ENCODE data around the gene GABRB1. TPM values are rescaled to one million over a fixed set of nuclear protein-coding genes. Genes with fewer than 3 reads are reported as not detected.

Gene GABRB1
- total and polyA plus RNA-seq, 2 of the 8 experiments (the other 6 are each of a cell fraction or from before 2014, with no cell fraction given), result 0.22 to 0.38 TPM

- H4K91ac ChIP-seq (replicated peaks; ENCODE audit: insufficient read length, low read length), result no peak overlapping the region
- no peaks in the 10 kb centered on the region for H3K36me3 ChIP-seq (ENCODE audit: control insufficient read depth in 2 of 4, insufficient read depth in 4 of 4, low read length in 3 of 4)
- no peak for FAIRE-seq
- no peak for TF ChIP-seq TAF7 (optimal IDR thresholded peaks at IDR 0.05; ENCODE audit: borderline replicate concordance, low read depth, low read length)
- TF ChIP-seq CTBP2 (IDR thresholded peaks at IDR 0.05; ENCODE audit: borderline replicate concordance, insufficient read depth, insufficient read length, low read length), result no peak
- TF ChIP-seq CHD2 (IDR thresholded peaks at IDR 0.05; ENCODE audit: low read length), result no peak
- TF ChIP-seq RFX5 (IDR thresholded peaks at IDR 0.05; ENCODE audit: borderline replicate concordance, low read depth, low read length), result no peak
These were observed 22.8 kb downstream of the GABRB1 start for GRCh38 chr4:47054130-47054529.

More at GRCh38 chr4:47054130-47054529, 22.8 kb downstream of the GABRB1 start:
- Histone ChIP-seq H3K79me2 (ENCODE audit: control insufficient read depth in 1 of 2, insufficient read depth in 2 of 2, low read length in 2 of 2) (no peaks in the 10 kb centered on the region), H4K20me1 (replicated peaks in 1 of 2; ENCODE audit: control insufficient read depth in 1 of 2, insufficient read depth in 2 of 2, low read length in 2 of 2) (no peaks in the 10 kb centered on the region), H3K56ac (replicated peaks; ENCODE audit: insufficient read length, low read depth, low read length) (no peak overlapping the region), H3K18ac (ENCODE audit: extremely low read depth, low read length) (no peak overlapping the region), H2AK5ac (ENCODE audit: low read depth, low read length) (no peak overlapping the region), H3K4me2 (ENCODE audit: insufficient read depth in 1 of 2, low read depth in 2 of 2, low read length in 2 of 2) (no peak overlapping the region), H4K8ac (ENCODE audit: extremely low read depth, insufficient read depth, low read length) (no peak overlapping the region), H3K23ac (ENCODE audit: insufficient read length) (no peak overlapping the region), H3K9ac (replicated peaks in 1 of 4; ENCODE audit: extremely low read depth in 1 of 4, low read depth in 3 of 4, low read length in 3 of 4) (no peak overlapping the region), H2BK12ac (ENCODE audit: low read depth, low read length) (no peak overlapping the region), H2AFZ (ENCODE audit: low read length) (no peak overlapping the region), H2BK20ac (ENCODE audit: low read length) (no peak overlapping the region), H3K27me3 (replicated peaks in 1 of 4; ENCODE audit: control insufficient read depth in 3 of 4, extremely low read depth in 1 of 4, insufficient read depth in 3 of 4, low read length in 3 of 4) (no peaks in the 10 kb centered on the region), H3K23me2 (ENCODE audit: low read depth, low read length) (no peaks in the 10 kb centered on the region), H3K4me3 (ENCODE audit: extremely low read depth in 1 of 4, insufficient read depth in 2 of 4, low read depth in 3 of 4, low read length in 4 of 4) (no peak overlapping the region), H4K5ac (ENCODE audit: insufficient read length, low read depth, low read length) (no peak overlapping the region), H2BK15ac (ENCODE audit: low read length) (no peak overlapping the region), H3K14ac (ENCODE audit: insufficient read length) (no peak overlapping the region), H3K79me1 (ENCODE audit: low read depth, low read length) (no peaks in the 10 kb centered on the region), H2BK5ac (ENCODE audit: low read depth, low read length) (no peak overlapping the region), H3K9me3 (ENCODE audit: insufficient read depth in 2 of 2, low read depth in 1 of 2, low read length in 1 of 2) (no peaks in the 10 kb centered on the region), H3K4me1 (replicated peaks in 1 of 4; ENCODE audit: control insufficient read depth in 3 of 4, insufficient read depth in 4 of 4, low read length in 3 of 4) (no peaks in the 10 kb centered on the region), H2BK120ac (replicated peaks; ENCODE audit: low read depth, low read length) (no peak overlapping the region), H3K27ac (ENCODE audit: low read depth, low read length) (no peak overlapping the region), H3K4ac (replicated peaks; ENCODE audit: insufficient read length, low read depth, low read length) (no peak overlapping the region)
- POLR2A ChIA-PET (ENCODE audit: partially characterized antibody), result interaction anchor here (1.0 kb wide), 1 partner anchor 84 kb away, joined by 4 read pairs; no protein-coding TSS in a partner anchor
- WGBS, 2 experiments (ENCODE audit: extremely low coverage in 1 of 2, insufficient coverage in 1 of 2, insufficient read length in 1 of 2, insufficient replicate concordance in 2 of 2, low coverage in 1 of 2, low lambda C conversion rate in 2 of 2, missing lambda C conversion rate in 1 of 2), result 93% methylated on average over 3 of the region's 3 CpGs; no CpG with 5 or more reads in 1 of the 2 experiments
- no peak for DNase-seq (ENCODE audit: low read depth in 1 of 2, low spot score in 2 of 2)
- CTCF ChIA-PET (ENCODE audit: partially characterized antibody), result interaction anchor here (0.7 to 0.9 kb wide), 2 partner anchors 71 to 431 kb away, joined by 3 to 4 read pairs; partner anchors contain the start of gene ATP10D

Data from H1 (cell line).